Measurements from ENCODE around the gene ATP9B.

Gene ATP9B

DNA sequence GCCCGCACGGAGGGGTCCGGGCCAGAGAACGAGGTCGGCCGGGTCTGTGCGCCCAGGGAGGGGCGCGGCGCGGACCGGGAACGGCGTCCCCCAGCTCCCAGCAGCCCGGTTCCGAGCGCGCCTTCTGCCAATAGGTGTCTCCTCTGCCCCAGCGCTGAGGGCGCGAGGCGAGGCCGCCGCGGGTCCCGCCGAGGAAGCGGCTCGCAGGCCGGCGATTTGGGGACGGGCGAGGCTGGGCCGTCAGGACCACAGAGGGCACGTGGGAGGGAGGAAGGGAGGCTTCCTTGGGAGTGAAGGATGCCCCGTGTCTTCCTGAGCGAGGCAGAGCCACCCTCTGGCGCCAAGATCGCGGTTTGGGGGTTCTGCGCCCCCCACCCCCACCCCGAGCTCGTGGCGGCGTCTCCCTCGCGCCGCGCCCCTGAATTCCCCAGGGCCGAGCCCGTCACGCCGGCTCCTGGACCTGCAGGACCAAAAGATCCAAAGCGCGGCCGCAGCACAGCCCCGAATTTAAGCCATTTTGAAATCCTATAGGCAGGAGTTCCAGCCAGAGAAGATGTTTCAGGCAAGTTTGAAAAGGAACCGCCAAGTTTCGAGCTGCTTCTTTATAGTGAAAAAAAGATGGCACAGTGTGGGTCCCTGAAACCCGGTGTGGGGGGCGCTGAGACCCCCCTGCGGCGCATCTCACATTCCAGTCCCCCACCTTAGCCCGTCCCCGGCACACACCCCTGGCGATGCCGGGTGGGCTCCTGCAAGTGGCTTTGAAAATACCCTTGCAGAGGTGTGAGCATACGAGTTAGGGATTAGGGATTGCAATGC, 327.4 kb downstream of the ATP9B start:
- DNase-seq (ENCODE audit: low spot score): peak; percentile 79

DNA sequence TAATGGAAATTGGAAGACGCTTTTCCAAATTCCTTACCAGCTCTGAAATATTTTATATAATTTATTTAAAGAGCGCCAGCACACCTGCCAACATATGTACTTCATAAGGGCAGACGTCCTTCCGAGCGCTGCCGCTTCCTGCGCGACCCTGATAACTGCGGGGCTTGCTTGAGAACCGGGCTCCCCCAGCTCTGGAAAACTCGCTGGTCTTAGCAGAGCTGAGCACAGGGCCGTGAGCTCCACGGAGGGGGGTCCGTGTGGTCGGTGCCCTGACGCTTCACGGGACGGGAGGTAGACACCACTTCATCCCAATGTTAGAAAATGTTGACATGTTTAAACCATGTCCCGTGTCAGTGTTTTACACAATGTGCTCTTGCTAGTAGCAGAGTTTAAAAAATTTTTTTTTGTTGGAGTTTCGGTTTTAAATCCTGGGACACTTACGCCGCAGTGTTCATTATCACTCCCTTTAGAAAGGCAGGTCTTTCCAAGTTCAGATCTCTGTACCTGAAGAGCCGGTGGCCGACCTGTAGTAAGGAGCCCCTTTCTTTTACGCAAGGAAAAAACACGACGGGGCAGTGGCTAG, 328.1 kb downstream of the ATP9B start:
- no peak for DNase-seq (ENCODE audit: low spot score)

DNA sequence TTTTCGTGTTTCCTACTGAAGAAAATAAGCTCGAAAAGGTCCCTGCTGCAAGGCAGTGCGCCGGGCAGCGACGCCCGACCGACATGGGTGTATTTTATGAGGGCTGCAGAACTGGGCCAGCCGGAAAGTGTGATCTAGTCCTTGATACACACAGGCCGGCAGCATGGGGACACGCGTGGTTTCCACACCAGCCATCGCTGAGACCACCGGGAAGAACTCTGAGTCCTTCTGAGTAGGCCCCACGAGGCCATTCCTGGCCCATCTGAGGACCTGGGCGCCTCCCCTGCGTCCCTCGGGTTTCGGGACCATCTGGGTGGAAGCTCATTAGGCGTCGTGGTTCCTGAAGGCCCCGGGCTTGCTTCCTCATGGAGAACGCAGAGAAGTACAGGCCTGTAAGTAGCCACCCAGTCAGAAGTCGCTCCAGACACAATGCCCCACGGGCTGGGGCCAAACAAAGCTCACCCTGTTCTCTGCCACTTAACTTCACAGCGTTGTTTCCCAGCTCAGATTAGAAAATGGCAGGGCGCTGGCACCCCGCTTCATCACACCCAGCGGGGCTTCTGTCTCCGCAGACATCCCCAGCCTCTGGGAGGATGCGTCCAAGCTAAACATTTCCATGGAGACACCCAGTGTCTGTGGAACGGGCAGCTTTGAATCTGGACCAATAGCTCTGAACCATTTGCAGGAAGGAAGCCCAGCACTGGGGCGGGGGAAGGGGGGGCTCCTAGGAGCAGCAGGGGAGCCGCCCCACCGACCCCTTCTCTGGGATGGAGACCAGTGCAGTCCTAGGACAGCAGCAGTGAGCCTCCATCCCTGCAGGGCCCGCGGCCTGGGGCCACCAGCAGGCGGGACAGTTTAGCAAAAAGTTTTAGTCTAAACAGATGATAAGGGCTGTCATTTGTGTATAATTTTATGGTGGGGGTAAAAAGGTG, 328.9 kb downstream of the ATP9B start:
- DNase-seq (ENCODE audit: low spot score): no peak

DNA sequence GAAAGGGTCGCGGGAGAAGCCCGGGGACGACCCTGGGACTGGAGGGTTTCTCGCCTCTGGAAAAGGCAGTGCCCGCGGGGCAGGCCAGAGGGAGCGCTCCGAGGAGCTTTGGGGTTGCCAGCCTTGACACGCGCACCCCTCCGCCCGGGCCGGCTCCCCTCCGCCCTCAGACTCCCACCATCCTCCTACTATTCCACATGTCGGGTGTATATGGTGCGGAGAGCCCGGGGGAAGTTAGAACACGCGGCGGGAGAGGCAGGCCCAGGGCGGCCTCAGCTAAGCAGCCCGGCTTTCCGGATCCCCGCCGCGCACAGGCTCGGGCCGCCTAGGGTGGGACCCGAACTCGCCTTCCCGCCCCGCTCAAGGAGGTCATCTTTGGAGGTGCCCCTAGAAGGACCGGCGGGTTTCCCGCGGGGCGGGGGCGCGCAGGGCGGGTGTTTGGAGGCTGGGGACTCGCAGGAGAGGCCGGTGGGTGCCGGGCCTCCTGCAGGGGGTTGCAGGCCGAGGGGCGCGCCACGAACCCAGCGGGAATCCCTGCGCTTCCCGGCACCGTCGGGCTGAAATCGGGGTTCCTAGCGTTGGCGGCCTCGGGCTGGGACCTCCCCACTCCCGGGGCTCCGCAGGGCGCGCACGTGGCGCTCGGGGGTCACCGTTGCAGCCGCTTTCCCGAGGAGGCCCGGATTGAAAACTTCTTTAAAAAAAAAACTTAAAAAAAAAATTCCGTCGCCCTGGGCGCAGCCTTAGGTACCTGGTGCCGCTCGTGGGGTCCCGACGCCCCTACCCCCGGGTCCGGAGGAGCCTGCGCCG, 330.3 kb downstream of the ATP9B start:
- DNase-seq (ENCODE audit: low spot score): no peak

DNA sequence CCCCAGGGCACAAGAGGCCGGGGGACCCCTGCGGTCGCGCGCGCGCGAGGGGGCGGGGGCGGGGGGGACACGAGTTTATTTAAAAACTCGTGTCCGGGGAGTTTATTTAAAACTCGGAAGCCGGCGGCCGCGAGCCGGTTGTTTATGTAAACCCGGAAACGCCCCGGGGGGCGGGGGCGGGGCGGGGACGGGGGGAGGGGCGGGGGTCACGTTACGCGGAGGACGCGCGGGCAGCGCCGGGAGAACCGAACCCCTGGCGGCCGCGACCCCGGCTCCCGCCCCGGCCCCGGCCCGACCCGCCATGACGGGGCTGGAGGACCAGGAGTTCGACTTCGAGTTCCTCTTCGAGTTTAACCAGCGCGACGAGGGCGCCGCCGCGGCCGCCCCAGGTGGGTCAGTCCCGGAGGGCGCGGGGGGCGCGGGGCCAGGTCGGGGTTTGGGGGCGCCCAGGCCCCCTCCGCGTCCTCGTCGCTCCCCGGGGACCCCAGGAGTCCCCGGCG, 330.9 kb downstream of the ATP9B start:
- DNase-seq (ENCODE audit: low spot score): no peak

DNA sequence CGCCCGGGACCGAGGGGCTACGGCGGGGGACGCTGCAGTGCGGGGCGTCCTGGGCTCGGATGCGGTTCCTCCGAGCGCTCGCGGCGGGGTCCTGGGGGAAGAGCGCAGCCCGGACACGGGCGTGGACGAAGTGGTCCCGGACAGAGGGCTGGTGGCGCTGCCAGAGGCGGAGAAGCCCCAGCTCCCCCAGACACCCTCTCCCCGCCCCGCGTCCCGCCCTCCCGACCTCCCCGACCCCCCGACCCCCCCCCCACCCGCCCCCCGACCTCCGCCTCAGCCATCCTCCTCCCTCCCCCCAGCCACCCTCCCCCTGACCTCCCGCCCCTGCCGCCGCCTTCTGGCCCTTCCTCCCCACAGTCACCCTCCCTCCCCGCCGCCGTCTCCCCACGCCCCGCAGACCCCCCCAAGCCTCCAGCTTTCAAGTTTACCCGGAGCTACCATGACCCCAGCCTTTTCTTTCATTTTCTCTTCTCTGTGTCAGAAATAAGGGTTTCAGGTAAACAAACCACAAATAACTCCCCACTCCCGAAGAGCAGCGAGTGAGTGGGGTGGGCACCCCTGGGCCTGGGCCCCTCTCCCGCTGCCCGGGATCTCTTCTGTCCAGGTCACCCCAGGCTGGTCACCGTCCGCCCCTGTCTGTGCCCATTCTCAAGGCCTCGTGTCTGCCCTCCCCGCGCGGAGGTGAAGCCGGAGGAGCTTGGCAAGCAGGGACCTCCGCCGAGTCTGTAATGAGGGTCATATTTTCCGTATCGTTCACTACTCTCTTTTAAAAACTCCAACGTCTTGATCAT, 331.6 kb downstream of the ATP9B start:
- DNase-seq (ENCODE audit: low spot score): no peak

DNA sequence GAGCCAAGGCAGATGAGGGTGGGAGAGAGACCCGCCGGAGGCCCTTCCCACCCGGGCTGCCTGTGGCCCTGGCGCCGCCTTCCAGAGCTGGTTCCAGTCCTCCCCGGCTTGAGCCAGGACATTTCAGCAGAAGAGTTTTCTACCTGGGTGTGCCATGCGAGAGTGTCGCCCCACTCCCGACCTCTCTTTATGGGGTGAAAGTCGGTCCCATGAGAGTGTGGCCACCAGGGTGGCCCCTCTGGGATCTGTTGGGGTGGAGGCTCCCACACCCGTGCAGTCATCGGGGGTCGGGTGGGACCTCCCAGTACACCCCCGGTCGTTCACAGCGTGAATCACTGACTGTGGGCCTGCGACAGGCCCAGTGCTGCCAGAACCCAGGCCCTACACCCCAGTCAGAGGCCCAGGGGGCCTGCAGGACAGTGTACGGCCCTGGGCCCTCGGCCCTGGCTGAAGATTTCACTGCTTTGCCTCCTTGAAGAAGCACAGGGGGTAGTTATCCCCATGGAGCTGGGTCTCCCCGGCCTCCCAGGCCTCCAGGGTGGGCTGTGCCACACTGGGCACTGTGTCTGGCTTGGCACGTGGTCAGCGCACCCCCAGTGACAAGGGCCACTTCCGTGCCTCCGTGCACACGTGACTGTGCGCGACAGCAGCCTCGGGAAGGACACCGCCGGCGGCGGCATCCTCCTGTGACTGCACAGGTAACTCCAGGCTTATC, 332.5 kb downstream of the ATP9B start:
- no peak for DNase-seq (ENCODE audit: low spot score)

DNA sequence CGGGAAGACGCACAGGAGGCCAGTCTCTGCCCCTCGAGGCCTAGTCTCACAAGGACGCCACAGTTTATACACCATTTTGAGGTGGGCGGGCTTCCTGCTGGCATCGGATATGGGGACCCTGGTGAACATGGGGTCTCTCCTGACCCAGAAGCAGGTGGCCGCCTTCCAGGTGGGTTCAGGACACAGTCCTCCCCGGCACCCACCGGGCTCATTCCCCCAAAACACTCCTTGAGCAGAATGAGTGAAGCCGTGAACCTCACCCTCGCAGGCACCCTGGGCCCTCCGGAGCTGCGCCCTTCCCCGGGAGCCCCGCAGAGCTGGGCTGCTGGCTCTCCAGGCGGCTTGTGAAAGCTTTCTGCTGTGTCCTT, 333.0 kb downstream of the ATP9B start:
- no peak for DNase-seq (ENCODE audit: low spot score)

DNA sequence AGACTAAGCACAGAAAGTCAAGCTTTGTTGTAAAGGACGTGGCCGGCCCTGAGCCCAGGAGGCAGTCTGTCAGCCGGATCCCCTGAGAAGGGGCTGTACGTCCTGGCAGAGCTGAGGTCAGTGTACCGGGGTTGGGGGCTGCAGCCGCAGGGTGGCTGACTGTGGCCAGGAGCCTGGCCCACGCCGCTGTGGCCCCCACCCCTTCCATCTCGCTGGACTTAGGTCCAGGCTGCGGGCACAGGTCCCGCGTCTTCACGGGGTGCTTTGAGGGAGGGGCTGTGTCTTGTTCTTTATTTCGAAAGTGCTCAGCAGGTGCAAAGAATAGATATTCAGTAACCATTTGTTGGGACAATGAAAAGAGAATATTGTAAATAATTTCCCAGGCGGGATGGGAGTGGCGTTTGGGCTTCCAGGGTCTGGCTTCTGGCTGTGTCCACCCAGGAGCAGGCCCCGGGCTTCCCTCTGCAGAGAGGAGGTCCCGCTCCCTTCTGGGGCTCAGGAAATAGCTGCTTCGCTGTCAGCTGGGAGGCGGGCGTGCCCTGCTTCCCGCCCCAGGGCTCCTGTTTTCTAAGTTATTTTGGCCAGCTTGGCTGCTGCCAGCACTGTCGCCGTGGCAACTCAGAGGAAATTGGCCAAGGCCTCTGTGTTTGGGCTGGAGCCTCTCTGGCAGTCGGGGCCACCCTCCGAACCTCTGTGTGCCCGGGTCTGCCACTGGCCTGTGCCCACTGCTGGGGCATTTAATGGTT, 334.0 kb downstream of the ATP9B start:
- DNase-seq (ENCODE audit: low spot score): no peak

DNA sequence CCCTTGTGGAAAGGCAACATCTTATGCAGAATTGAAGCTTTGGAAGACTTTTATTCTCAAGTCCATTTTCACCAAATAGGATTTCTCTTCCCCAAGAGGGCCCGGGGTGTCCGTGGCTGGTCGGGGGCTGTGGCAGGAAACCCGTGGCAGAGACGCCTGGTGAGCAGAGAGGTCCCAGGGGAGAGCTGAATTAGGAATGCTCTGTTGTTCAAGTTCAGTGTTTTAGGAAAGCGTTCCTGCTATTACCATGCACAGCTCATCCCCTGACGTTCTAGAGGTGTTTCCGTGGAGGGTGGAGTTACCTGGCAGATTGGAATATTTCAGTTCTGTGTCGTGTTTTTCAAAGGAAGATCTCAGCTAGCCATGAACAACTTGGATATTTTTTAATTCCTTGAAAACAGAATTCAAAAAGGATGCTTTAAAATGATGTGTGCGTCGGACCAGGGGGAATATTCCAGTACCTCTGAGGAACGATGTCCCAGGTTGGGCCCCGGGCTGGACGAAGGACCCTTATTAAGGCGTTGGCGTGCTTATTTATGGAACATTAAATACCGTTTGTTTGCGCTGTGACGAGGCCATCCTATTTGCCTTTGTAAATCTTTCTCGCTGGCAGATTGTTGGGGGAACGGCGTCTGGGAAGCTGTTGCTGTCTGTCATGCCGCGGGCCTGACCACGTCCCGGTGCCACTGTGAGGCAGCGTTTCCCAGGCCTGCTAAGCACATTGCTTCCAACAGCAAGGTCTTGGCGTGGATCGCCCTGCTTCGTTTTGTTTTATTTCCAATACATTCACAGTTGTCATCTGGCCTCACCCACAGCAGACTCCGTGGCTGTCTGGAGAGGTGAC, 334.8 kb downstream of the ATP9B start:
- no peak for DNase-seq (ENCODE audit: low spot score)

DNA sequence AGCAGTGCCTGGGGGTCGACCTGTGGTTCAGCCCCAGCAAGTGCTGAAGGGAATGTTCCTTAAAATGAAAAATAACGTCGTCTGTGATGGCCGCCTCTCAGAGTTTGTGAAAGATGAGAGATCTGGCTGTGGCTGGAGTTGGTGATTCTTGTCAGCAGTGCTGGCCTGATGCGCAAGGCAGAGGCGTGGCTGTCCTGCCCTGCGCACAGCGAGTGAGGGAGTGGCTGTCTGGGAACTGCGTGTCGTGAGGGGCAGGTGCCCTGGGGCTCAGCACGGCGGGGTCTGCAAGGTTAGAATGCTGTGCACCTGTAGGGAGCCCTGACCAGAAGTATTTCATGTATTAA, 335.3 kb downstream of the ATP9B start:
- DNase-seq (ENCODE audit: low spot score): no peak

DNA sequence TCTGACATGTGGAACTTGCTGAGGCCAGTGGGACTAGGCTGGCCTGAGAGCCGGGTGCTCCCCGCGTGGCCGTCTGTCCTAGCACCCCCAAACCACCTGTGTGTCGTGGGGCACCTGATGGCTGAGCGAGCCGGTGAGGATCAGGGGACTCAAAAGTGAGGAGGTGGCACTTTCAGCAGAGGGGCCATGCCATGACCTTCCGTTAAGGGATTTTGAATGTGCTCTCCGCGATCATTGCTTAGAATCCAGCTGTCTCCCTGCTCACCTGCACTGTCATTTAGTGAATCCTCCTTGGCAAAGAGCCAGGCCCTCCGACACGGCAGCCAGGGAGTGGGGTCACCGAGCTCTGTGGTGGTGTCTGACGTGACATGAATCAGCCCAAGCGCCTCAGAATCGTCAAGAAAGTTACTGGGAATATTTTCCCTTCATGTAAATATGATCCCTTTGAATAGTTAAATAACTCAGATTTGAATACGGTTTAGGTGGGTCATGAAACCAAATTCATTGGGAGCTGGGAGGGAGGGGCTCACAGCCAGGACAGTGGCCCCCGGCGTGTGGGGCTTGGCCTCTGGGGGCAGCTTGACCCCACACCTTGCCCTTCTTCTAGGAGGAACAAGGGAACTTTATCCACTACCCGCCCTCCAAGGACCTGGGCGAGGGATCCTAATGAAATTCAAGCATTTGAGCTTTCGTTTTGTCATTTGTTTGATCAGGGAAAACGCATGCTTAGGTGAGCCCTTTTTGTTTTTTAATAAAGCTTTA, 336.0 kb downstream of the ATP9B start:
- no peak for DNase-seq (ENCODE audit: low spot score)

DNA sequence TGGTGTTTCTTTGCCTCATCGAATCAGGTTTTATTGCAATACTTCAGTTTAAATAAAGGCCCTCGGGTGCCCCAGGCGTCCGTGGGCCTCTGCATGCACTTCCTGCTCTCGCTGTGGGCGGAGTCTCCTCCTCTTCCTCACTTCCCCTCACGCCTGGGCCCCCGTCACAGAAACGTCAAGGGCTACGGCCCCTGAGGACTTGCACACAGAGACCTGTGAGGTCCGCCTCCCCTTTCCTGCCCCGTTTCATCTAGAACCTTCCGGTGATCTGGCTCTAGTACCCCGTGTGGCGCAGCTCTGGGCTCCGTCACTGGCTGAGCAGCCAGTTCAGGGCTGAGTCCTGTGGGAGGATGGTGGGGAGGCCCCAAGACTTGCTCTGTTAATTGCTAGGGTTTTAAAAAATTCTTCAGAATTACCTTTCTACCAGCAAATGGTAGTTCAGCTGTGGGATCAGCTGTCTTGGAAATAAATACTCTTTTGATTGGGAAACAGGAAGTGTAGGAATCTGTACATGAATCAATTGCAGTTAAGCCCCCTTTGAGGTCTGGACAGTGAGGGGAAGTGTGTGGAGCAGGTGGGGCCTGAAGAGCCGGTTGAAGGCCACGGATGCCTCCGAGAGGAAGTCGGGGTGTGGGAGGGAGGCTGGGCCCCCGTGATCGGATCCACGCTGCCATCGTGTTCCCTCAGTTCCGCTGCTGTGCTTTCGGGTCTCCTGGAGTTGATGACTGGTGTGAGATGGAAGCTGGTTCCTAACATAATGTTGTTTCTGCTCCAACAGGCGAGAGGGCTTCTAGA, 336.8 kb downstream of the ATP9B start:
- DNase-seq (ENCODE audit: low spot score): no peak

DNA sequence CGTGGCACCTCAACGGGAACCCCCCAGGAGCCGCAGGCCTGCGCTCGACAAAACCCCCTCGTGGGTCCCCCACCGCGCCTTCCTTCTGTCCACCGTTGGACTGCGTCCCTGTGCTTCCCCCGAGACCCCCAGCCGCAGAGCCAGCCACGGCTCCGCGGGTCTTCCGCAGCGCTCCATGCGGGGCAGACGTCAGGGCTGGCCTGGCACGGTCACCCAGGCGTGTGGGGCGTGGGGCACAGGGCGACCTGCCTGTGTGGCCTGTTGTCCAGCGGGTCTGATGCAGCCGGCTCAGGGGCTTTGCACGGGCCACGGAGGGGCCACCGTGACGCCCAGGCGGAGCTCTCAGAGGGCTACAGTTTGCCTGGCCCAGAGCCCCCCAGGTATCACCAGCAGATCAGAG, 337.5 kb downstream of the ATP9B start:
- DNase-seq (ENCODE audit: low spot score): no peak

DNA sequence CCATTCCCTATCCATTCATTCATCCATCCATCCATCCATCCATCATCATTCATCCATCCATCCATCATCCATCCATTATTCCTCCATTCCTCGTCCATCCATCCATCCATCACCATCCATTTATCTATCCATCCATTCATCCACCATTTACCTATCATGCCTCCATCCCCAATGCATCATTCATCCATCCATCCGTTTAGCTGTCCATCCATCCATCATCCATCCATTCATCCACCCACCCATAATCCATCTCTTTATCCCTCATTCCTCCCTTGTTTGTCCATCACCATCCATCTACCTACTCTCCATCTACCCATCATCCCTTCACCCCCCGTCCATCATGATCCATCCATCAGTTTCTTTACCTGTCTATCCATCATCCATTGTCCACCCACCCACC, 340.1 kb downstream of the ATP9B start:
- no peak for DNase-seq (ENCODE audit: low spot score)

DNA sequence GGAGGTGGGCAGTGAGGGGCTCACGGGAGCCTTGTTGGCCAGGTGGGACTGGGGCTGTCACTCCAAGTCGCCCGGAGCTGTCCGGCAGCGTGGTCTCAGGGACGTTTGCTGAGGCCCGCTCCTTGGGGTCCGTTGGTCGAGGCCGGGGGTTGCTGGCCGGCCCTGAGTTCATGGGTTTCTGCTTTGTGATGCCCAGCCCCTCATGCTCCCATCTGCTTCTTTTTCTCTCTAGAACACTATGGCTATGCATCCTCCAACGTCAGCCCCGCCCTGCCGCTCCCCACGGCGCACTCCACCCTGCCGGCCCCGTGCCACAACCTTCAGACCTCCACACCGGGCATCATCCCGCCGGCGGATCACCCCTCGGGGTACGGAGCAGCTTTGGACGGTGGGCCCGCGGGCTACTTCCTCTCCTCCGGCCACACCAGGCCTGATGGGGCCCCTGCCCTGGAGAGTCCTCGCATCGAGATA, 341.0 kb downstream of the ATP9B start:
- no peak for DNase-seq (ENCODE audit: low spot score)

All from D341Med (cell line).